SK-N-SH treated with all-trans-retinoic acid at 6 μM for 48 hours (cell line): ENCODE measurements around the gene MYT1.

ENCODE experiments used
- ARNTL ChIP-seq: fragments of 450-650 bp; formaldehyde crosslinking; IDR thresholded peaks from 2 replicates; pipeline ENCODE4 v1.5.0; 2020; ENCODE audit warnings: low read depth, mild to moderate bottlenecking, moderate library complexity, borderline replicate concordance
- GLIS3 ChIP-seq: fragments of 250-450 bp; sonication (Bioruptor Pico); IDR thresholded peaks from 2 replicates; pipeline ENCODE4 v1.5.0; 2020; ENCODE audit warnings: mild to moderate bottlenecking, moderate library complexity
- PATZ1 ChIP-seq: fragments of 250-450 bp; sonication (Bioruptor Pico); IDR thresholded peaks from 2 replicates; pipeline ENCODE4 v1.8.0; 2020; ENCODE audit warnings: mild to moderate bottlenecking, moderate library complexity, borderline replicate concordance
- POU6F1 ChIP-seq: fragments of 250-450 bp; sonication (Bioruptor Pico); IDR thresholded peaks from 2 replicates; pipeline ENCODE4 v1.8.0; 2021; ENCODE audit warnings: low read depth, mild to moderate bottlenecking, moderate library complexity, borderline replicate concordance
- ZFP3 ChIP-seq: fragments of 250-450 bp; sonication (Bioruptor Pico); IDR thresholded peaks from 2 replicates; pipeline ENCODE4 v1.5.0; 2020; ENCODE audit warnings: mild to moderate bottlenecking, moderate library complexity
- ZNF565 ChIP-seq: fragments of 450-650 bp; formaldehyde crosslinking; conservative IDR thresholded peaks from 2 replicates; pipeline ENCODE4 v1.5.0; 2020; ENCODE audit warnings: low read depth, mild to moderate bottlenecking, moderate library complexity

GRCh38 chr20:64280460-64280843, 116.2 kb downstream of the MYT1 start:
- TF ChIP-seq ARNTL: no peak
- no peak for TF ChIP-seq GLIS3 (CRISPR knock-in tag)
- no peak for TF ChIP-seq ZNF565 (CRISPR knock-in tag)
- TF ChIP-seq POU6F1 (CRISPR knock-in tag): no peak
- no peak for TF ChIP-seq PATZ1 (CRISPR knock-in tag)
- TF ChIP-seq ZFP3 (CRISPR knock-in tag): no peak
